ENCODE data around the gene LRRC8B.

DNA sequence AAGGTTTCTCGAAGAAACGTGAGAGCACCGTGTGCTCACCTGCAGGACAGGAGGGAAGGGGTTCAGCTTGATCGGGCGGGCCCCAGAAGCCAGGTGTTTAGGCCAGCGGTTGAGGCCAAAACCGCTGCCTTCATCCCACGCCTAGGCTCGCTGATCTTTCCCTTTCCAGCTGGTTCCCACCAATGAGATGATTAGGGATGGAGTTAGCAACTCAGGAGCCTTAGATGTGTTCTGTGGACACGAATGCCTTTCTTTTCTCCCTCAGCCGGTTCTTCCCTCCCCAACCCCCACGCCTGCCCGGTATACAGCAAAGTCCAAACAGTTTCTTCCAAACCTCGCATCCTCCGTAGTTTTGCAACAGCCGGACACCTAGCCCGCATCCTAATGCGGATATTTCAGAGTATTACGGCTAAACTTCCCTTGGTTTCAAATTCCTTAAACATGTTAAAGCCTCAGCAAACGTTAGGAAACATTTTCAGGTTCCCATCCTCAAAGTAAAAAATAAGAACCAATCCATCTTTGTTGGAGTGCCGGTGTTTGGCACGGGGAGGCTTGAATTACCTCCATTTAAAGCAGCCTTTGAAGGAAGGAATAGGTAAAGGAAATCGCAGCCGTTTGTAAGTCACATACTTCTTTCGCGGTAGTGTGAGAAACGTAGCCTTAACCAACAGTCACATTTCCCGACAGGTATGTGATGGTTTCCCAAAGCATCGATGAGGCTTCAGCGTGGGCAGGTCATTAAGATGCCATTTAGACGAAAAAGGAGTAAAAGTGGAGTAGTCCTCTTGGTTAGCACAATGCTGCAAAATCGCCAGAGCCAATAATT lies 109.4 kb downstream of the LRRC8B start:
- TF ChIP-seq, protein P1, sequence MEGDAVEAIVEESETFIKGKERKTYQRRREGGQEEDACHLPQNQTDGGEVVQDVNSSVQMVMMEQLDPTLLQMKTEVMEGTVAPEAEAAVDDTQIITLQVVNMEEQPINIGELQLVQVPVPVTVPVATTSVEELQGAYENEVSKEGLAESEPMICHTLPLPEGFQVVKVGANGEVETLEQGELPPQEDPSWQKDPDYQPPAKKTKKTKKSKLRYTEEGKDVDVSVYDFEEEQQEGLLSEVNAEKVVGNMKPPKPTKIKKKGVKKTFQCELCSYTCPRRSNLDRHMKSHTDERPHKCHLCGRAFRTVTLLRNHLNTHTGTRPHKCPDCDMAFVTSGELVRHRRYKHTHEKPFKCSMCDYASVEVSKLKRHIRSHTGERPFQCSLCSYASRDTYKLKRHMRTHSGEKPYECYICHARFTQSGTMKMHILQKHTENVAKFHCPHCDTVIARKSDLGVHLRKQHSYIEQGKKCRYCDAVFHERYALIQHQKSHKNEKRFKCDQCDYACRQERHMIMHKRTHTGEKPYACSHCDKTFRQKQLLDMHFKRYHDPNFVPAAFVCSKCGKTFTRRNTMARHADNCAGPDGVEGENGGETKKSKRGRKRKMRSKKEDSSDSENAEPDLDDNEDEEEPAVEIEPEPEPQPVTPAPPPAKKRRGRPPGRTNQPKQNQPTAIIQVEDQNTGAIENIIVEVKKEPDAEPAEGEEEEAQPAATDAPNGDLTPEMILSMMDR (optimal IDR thresholded peaks at IDR 0.05 in 1 of 3, IDR thresholded peaks at IDR 0.05 in 1 of 3, conservative IDR thresholded peaks at IDR 0.05 in 1 of 3; ENCODE audit: extremely low read depth in 1 of 3, insufficient read depth in 2 of 3, low read length in 3 of 3), result no peak
- TF ChIP-seq EZH2 (IDR thresholded peaks at IDR 0.05; ENCODE audit: low read length), result no peak
